ENCODE measurements around the gene DES.

Gene DES

DNA sequence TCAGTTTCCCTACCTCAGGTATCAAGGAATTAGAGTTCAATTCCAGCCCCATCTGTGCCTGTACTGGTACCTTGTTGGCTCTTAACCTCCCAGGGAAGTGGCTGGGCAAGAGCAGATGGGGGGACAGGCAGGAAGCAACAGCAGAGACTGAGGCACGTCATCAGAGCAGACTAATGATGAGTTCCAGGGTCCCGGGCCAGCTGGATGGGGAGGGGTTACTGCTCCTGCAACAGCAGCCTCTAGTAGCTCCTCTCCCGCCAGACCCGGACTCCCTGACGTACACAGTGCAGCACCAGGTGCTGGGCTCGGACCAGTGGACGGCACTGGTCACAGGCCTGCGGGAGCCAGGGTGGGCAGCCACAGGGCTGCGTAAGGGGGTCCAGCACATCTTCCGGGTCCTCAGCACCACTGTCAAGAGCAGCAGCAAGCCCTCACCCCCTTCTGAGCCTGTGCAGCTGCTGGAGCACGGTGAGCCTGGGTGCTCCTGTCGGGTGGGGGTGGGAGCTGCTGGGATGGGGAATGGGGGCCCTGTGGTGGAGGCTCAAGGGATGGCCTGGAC, 54.5 kb downstream of the DES start:
- no peak for DNase-seq (ENCODE audit: low read depth in 1 of 2, low spot score in 1 of 2)

DNA sequence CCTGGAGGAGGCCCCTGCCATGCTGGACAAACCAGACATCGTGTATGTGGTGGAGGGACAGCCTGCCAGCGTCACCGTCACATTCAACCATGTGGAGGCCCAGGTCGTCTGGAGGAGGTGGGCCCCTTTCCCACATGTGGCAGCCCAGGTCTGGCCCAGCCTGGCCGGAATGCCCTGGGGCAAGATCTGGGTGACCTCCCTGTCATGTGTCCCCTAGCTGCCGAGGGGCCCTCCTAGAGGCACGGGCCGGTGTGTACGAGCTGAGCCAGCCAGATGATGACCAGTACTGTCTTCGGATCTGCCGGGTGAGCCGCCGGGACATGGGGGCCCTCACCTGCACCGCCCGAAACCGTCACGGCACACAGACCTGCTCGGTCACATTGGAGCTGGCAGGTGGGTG, 55.3 kb downstream of the DES start:
- no peak for DNase-seq (ENCODE audit: low read depth in 1 of 2, low spot score in 1 of 2)

DNA sequence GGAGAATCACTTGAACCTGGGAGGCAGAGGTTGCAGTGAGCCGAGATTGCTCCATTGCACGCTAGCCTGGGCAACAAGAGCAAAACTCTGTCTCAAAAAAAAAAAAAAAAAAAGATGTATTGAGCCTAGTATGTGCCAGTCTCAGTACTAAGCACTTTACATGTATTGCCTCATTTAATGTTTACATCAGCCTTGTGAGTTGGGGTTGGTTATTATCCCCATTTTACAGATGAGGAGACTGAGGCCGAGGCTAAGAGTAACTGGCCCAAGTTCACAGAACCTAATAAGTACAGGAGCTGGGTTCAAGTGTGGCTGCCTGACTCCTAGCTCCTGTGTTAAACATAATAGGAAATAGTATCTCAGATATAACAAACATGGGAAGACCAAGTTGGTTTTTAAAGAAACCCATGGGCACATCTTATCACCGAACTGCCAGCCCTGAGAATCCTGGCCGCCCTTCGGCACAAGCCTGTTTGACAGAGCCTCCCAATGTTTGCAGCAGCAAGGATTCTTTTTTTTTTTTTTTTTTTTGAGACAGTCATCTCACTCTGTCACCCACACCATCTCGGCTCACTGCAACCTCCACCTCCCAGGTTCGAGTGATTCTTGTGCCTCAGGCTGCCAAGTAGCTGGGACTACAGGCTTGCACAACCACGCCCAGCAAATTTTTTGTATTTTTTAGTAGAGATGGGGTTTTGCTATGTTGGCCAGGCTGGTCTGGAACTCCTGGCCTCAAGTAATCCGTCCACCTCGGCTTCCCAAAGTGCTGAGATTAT, 56.3 kb downstream of the DES start:
- no peak for DNase-seq (ENCODE audit: low read depth in 1 of 2, low spot score in 1 of 2)

DNA sequence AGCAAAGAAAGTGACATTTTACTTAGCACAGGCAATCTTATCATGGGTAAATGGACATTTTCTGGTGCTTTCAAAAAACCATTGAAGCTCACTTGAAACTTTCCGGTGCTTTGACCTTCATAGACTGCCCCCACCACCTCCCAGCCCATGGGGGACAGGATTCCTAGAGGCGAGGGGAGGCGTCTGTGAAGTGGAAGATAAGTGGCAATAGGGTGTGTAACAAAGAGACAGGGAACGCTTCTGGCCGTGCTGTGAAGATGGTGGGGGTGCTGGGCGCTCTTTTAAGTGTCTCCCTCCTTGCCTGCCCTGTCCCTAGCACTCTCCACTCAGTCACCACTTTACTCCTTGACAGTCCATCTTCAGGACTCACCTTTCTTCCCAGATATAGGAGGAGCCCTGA, 57.1 kb downstream of the DES start:
- no peak for DNase-seq (ENCODE audit: low read depth in 1 of 2, low spot score in 1 of 2)

DNA sequence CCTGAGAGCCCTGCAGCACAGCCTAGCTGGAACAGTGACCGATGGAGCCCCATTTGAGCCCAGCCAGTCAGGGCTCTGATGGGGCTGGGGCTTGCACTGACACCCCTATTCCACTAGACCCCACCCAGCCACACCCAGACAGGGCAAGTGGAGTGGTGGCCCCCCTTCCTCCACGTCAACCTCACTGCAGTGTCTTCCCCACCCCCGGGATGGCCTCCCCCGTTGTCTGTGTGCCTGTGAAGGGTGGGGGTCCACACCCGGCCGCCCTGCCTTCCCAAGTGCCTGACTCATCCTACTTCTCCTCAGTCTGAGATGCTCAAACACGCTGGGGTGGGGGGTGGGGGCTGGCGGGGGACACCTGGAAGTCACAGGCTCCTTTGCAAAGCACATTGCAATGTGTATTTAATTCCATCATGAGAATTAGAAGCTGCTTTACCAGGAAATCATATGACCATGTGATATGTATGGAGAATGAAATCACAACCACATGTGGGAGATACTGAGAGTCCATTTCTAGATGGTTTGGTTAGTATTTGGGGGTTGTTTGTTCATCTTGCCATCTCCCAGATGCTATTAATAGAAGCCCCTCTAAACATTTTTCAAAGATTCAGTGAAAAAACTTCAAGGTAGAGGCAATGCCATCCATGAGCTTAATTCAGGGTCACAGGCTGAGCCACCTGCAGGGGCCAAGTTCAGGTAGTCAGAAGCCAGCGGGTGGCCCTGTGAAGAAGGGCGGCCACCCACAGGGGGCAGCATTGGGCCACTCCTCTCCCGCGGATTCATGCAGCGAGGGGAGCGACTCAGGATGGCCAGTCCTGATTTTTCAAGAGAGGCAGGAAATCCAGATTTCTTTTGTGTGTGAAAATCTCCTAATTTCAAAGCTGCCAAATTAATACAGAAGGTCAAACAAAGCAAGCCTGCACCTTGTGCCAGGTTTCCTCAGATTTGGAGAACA, 57.8 kb downstream of the DES start:
- DNase-seq (ENCODE audit: low read depth in 1 of 2, low spot score in 1 of 2), result peak in 1 of 2 donors; percentile 53

Data from stimulated activated CD4-positive, alpha-beta T cell treated with anti-CD3 and anti-CD28 coated beads, Interleukin-15, amount 100 ng/mL, for 1 hour (primary cell).